ENCODE measurements around the gene KIF19.

KIF19 gene

DNA sequence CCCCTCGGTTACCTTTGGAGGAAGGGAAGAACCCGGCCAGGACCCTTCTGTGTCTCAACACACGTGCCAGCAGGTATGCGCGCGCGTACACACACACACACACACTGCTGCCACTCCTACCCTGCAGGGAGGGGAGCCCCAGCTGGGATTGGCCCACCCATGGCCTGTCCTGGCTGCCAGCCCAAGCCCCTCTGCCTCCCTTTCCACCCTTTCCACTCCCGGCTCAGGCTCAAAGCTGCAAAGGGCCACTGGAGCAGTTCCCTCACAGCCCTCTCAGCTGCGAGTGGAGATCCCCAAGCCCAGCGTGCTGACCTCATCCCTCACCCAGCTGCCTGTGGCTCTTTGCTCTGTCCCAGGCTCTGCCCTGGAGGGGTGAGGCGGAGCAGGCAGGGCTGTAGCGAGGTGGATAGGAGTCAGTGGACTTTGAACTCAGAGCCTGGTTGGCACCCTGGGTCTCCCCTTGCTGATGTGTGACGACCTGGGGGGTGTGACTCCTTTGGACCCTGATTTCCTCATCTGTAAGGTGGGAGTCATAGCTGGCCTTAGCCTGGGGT is 14.5 kb downstream of the KIF19 start:
- peak; percentile 73 for DNase-seq (ENCODE audit: low spot score)

GRCh38 chr17:74342224-74342623 is 16.2 kb downstream of the KIF19 start:
- no peak for DNase-seq (ENCODE audit: low spot score)

DNA sequence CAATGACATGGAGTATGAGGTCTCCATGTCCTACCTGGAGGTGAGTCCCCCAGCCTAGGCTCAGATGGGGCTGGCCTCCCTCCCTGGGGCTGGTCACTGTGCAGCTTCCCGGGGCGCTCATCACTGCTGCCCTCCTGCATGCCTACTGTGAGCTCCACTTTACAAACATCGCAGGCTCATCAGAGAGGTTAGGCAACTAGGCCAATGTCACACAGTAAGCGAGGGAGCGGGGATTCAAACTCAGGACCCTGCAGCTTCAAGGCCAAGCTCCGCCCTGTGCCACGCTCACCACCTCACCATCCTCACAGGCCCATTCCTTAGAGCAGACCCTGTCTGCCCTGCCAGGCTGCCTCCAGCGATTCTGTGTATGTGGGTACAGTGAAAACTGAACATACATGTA is 17.1 kb downstream of the KIF19 start:
- DNase-seq (ENCODE audit: low spot score) = no peak

- DNase-seq (ENCODE audit: low spot score) = no peak
These were observed 17.7 kb downstream of the KIF19 start for GRCh38 chr17:74343526-74344284.

DNA sequence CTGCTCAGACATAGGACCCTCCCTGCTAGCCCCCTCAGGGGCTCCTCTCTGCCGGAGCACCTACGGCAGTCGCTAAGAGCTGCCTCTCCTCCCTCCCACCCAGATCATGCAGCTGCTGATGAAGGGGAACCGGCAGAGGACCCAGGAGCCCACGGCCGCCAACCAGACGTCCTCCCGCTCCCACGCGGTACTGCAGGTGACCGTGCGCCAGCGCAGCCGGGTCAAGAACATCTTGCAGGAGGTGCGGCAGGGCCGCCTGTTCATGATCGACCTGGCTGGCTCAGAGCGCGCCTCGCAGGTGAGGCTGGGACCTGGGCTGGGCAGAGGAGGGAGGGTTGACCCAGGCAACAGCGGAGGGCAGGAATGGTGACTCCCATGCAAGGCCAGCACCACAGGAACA is 18.6 kb downstream of the KIF19 start:
- DNase-seq (ENCODE audit: low spot score) = no peak

- no peak for DNase-seq (ENCODE audit: low spot score)
These were observed 19.6 kb downstream of the KIF19 start for GRCh38 chr17:74345433-74346241.

DNA sequence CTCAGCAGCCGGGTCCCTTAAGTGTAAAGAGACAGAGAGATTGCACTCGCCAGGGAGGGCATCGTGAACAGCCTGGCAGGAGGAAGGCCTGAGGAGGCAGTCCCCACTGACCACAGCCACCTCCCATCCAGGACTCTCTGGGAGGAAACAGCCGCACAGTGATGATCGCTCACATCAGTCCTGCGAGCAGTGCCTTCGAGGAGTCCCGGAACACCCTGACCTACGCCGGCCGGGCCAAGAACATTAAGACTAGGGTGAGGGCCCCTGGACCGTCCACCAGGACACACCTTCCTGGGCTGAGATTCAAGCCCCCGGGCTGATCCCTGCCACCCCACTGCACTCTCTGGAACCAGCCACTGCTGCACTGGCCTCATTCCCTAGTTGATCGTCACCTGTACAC is 21.6 kb downstream of the KIF19 start:
- no peak for DNase-seq (ENCODE audit: low spot score)

GRCh38 chr17:74349120-74349519 is 23.1 kb downstream of the KIF19 start:
- DNase-seq (ENCODE audit: low spot score) = no peak

- no peak for DNase-seq (ENCODE audit: low spot score)
These were observed 24.5 kb downstream of the KIF19 start for GRCh38 chr17:74350486-74350885.

DNA sequence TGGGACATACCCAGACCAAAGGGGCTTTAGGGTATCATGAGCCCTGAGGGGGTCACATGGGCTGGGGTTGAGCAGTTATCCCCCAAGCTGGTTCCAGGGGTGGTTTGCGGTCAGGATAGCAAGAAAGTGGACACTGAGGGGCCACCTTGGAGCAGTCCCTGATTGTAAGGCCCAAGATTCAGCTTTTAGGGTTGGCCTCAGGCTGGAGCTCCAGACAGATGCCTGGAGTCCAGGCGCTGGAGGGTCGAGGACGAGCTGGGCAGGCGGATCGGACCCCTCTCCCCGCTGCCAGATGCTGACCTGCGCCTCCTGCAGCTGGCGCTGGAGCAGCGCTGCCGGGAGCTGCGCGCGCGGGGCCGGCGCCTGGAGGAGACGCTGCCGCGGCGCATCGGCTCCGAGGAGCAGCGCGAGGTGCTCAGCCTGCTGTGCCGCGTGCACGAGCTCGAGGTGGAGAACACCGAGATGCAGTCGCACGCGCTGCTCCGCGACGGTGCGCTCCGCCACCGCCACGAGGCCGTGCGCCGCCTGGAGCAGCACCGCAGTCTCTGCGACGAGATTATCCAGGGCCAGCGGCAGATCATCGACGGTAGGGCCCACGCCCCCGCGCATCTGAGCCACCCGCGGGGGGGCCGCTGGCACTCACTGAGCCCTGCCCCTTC is 25.7 kb downstream of the KIF19 start:
- DNase-seq (ENCODE audit: low spot score) = no peak

DNA sequence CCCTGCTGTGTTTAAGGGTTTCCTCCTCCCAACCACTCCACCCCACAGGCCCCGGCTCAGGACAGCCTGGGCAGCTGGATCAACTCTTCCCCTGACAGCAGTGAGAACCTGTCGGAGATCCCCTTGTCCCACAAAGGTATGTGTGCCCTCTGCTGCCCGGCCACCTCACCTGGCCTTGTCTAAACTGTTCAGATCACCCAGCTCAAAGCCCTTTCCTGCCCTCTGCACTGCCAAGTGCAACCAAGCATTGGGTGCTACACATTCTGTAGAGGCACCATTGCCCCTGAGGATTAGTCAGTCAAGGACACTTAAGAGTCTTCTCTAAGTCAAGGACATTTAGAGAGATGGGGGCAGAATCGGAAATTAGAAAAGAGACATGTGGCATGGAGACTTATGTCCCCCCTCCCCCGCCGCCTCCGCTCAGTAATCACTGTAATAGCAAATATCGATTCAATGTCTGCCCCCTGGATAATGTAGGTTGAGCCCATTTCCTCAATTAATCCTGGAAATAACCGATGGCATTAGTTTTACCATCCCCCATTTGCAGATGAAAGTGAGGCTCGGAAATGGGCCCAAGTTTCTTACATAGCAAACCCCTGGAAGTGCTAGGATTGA is 27.5 kb downstream of the KIF19 start:
- no peak for DNase-seq (ENCODE audit: low spot score)

- DNase-seq (ENCODE audit: low spot score) = peak; percentile 54
These were observed 28.1 kb downstream of the KIF19 start for GRCh38 chr17:74354123-74354522.

DNA sequence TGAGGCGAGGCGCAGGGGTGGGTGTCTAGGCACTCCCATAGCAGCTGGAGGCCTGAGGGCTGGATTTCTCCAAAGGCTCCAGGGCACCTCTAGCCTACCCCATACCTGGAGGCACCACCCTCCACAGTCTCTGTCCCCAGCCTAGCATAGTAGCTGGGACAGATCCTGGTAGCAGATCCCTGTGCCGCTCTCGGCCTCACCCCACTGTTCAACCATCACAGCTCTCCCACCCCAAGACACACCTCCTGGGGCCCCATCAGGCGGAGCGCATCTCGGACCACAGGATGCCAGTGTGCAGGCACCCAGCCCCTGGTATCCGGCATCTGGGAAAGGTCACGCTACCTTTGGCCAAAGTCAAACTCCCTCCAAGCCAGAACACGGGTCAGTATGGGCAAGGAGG is 28.5 kb downstream of the KIF19 start:
- no peak for DNase-seq (ENCODE audit: low spot score)

GRCh38 chr17:74355065-74355464 is 29.0 kb downstream of the KIF19 start:
- no peak for DNase-seq (ENCODE audit: low spot score)

- no peak for DNase-seq (ENCODE audit: low spot score)
These were observed 30.8 kb downstream of the KIF19 start for GRCh38 chr17:74356646-74357465.

- no peak for DNase-seq (ENCODE audit: low spot score)
These were observed 31.4 kb downstream of the KIF19 start for GRCh38 chr17:74357466-74357809.

GRCh38 chr17:74358697-74359096 is 32.7 kb downstream of the KIF19 start:
- no peak for DNase-seq (ENCODE audit: low spot score)

GRCh38 chr17:74359916-74360315 is 33.9 kb downstream of the KIF19 start:
- DNase-seq (ENCODE audit: low spot score) = peak; percentile 27

GRCh38 chr17:74360899-74361229 is 34.8 kb downstream of the KIF19 start:
- no peak for DNase-seq (ENCODE audit: low spot score)

DNA sequence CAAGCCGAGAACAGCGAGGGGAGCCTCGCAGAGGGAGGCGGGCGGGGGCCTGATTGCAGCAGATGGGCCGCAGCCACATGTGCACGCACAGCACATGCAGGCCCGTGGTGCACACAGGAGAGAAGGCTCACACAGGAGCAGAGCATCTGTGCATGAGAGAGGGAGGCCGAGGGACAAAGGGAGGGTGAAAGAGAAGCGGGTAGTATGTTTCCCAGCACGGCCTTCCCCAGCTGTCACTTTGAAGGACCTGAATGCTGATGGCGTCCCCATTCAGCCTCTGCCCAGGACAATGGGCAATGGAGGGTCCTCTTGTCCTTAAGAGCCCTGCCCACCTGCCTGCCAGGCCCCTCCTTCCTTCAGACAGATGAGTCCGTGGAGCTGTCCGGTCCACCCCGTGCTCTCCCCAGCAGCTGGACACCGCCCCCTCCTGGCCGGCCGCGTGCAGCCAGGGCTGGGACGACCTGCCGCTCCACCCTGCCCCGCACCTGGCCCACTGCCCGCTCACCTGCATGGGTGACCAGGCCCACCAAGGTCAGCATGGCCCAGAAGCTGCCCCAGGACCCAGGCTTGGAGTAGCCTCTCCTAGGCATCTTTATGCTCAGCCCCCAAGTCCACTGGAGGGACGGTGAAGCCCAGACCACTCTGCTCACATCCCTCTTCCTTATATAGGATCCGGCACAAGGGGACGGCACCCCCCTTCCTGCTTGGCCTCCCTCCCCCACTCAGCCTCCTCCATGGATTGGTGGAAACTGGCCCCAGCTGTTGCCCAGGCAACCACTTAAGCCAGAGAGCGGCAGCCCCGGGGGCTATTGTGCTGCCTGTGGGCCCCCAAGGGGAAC is 35.4 kb downstream of the KIF19 start, which contains the start of gene BTBD17:
TSS of gene BTBD17 (minus strand) at position 639 of the 839 bp plus-strand sequence. CDS start at position 590, 49 bp downstream.
- peak; percentile 83 for DNase-seq (ENCODE audit: low spot score)

GRCh38 chr17:74362069-74362405 is 36.0 kb downstream of the KIF19 start:
- no peak for DNase-seq (ENCODE audit: low spot score)

All from Ammon's horn (tissue), 1 donor.